DND-41 (cell line): ENCODE results near the gene HLCS.
"Not testable (repeated sequence)": the region's sequence is repeated elsewhere in the genome, so short reads cannot be mapped to it uniquely, and the experiment has no call there.

Experiments
- ATAC-seq: fragments of 200-7000 bp; cut with Tn5 transposase; 3 replicates; pipeline ENCODE4 v1.9.1; 2021; ENCODE audit warnings: low read depth; ENCODE audit not compliant: insufficient read depth
- DNase-seq: peaks from one replicate; pipeline ENCODE4 v3.0.0-alpha.2; 2020
- H2AFZ ChIP-seq: 2 replicates; pipeline ENCODE4 v1.6.0; 2012; ENCODE audit warnings: low read depth, low read length
- H3K27ac ChIP-seq: 2 replicates; pipeline ENCODE4 v1.5.1; 2012; ENCODE audit warnings: low read length, inconsistent platforms
- H3K27me3 ChIP-seq: fragments of 200-600 bp; sonication (generic); 2 replicates; pipeline ENCODE4 v1.6.0; 2012; ENCODE audit warnings: low read length, mild to moderate bottlenecking, inconsistent platforms; ENCODE audit not compliant: insufficient read depth, poor library complexity
- H3K36me3 ChIP-seq: 2 replicates; pipeline ENCODE4 v1.5.1; 2012; ENCODE audit warnings: low read length, inconsistent platforms; ENCODE audit not compliant: insufficient read depth
- H3K4me1 ChIP-seq: 2 replicates; pipeline ENCODE4 v1.5.1; 2012; ENCODE audit warnings: mild to moderate bottlenecking, low read length; ENCODE audit not compliant: insufficient read depth
- H3K4me2 ChIP-seq: 2 replicates; pipeline ENCODE4 v1.6.0; 2012; ENCODE audit warnings: mild to moderate bottlenecking, moderate library complexity, low read length, inconsistent platforms; ENCODE audit not compliant: insufficient read depth
- H3K4me3 ChIP-seq, 2 experiments: fragments of 200-600 bp in 1 of 2; shearing (Covaris generic) in 1 of 2; 2 replicates each; pipeline ENCODE4 v1.5.1; 2012 to 2016; ENCODE audit warnings: inconsistent platforms in 2 of 2, low read length in 2 of 2, mild to moderate bottlenecking in 2 of 2, low read depth in 1 of 2, moderate library complexity in 1 of 2
- H3K79me2 ChIP-seq: 2 replicates; pipeline ENCODE4 v1.6.0; 2012; ENCODE audit warnings: low read length, inconsistent platforms; ENCODE audit not compliant: insufficient read depth
- H3K9ac ChIP-seq: 2 replicates; pipeline ENCODE4 v1.6.0; 2012; ENCODE audit warnings: low read depth, mild to moderate bottlenecking, inconsistent platforms, low read length, moderate library complexity
- H3K9me3 ChIP-seq: 2 replicates; pipeline ENCODE4 v1.5.1; 2012; ENCODE audit warnings: low read length, moderate library complexity, mild to moderate bottlenecking, inconsistent platforms; ENCODE audit not compliant: insufficient read depth, severe bottlenecking
- H4K20me1 ChIP-seq: 2 replicates; pipeline ENCODE4 v1.6.0; 2012; ENCODE audit warnings: low read length; ENCODE audit not compliant: insufficient read depth
- EZH2 ChIP-seq: IDR thresholded peaks from 3 replicates; pipeline ENCODE4 v1.6.1; 2012; ENCODE audit warnings: borderline replicate concordance, low read depth, mild to moderate bottlenecking, moderate library complexity, low read length, inconsistent platforms; ENCODE audit not compliant: severe bottlenecking
- TF ChIP-seq, protein P1 (sequence below): IDR thresholded peaks from 2 replicates; pipeline ENCODE4 v1.5.1; 2012; ENCODE audit warnings: borderline replicate concordance, low read length, moderate library complexity, mild to moderate bottlenecking; ENCODE audit not compliant: poor library complexity, severe bottlenecking; ENCODE audit errors: extremely low read depth

The HLCS gene

DNA sequence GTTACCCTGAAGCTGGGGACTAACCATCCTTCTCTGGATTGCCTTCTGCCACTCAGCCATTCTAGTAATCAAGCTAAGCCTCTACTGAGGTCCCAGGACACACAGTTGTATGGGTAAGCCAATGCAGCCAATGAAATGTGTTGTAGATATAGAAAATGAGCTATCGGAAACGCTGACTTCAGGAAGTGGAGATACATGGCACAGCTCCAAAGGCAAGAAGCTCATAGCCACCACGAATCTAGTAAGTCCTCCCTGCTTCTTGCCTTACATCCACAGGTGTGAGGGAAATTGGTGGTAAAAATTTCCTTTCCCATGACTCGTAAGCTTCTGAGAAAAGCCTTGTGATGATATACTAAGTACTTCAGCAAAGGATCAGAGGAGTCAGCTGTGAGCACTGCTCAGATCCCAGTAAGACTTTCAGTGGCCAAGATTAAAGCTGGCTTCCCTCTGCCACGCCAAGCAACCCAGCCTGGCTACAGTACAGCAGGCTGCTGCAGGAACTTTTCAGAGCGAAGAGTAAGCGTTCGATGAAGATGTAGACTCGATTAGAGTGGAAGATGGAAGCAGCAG, 149.8 kb downstream of the HLCS start:
- peak; percentile 57 for DNase-seq
- peak; percentile 86 for ATAC-seq
- H3K79me2 ChIP-seq, result no peaks in the 10 kb centered on the region
- H3K4me2 ChIP-seq, result peak overlapping the region; percentile 55
- 0 out of 2 replicates have a peak overlapping the region, but pooled peaks have one; percentile 3 for H3K9ac ChIP-seq
- TF ChIP-seq, protein P1, sequence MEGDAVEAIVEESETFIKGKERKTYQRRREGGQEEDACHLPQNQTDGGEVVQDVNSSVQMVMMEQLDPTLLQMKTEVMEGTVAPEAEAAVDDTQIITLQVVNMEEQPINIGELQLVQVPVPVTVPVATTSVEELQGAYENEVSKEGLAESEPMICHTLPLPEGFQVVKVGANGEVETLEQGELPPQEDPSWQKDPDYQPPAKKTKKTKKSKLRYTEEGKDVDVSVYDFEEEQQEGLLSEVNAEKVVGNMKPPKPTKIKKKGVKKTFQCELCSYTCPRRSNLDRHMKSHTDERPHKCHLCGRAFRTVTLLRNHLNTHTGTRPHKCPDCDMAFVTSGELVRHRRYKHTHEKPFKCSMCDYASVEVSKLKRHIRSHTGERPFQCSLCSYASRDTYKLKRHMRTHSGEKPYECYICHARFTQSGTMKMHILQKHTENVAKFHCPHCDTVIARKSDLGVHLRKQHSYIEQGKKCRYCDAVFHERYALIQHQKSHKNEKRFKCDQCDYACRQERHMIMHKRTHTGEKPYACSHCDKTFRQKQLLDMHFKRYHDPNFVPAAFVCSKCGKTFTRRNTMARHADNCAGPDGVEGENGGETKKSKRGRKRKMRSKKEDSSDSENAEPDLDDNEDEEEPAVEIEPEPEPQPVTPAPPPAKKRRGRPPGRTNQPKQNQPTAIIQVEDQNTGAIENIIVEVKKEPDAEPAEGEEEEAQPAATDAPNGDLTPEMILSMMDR, result no peak
- no peak for TF ChIP-seq EZH2
- peak overlapping the region; percentile 20 for H3K27ac ChIP-seq
- H3K9me3 ChIP-seq, result no peaks in the 10 kb centered on the region
- H2AFZ ChIP-seq, result 0 out of 2 replicates have a peak overlapping the region, but pooled peaks have one; percentile 6
- peak overlapping the region in 1 of 2 experiments; percentile 24; a peak in 2 of 4 replicates for H3K4me3 ChIP-seq
- peaks cover 2% of the 10 kb centered on the region; the same call in 1 of the 2 replicates for H4K20me1 ChIP-seq
- H3K36me3 ChIP-seq, result no peaks in the 10 kb centered on the region
- peaks cover 26% of the 10 kb centered on the region for H3K4me1 ChIP-seq
- H3K27me3 ChIP-seq, result no peaks in the 10 kb centered on the region

DNA sequence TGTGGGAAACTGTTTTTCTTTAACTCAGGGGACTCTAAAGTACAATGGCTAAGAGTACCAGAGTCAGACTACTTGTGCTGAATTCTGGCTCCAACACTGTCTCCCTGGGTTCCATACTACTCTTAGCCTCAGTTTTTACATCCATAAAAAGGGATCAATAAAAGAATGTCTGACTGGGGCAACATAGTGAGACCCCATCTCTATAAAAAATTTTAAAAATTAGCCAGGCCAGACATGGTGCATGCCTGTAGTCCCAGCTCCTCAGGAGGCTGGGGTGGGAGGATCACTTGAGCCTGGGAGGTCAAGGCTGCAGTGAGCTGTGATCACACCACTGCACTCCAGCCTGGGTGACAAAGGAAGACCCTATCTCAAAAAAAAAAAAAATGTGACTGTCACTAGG, 150.4 kb downstream of the HLCS start:
- 0 out of 2 replicates have a peak overlapping the region, but pooled peaks have one; percentile 55 for H3K4me2 ChIP-seq
- not testable (repeated sequence) for ATAC-seq, H3K79me2 ChIP-seq, H3K9ac ChIP-seq, H3K36me3 ChIP-seq, H3K9me3 ChIP-seq, H4K20me1 ChIP-seq, H2AFZ ChIP-seq, H3K4me3 ChIP-seq, H3K27me3 ChIP-seq, DNase-seq
- H3K4me1 ChIP-seq, result peaks cover 26% of the 10 kb centered on the region
- H3K27ac ChIP-seq, result 0 out of 2 replicates have a peak overlapping the region, but pooled peaks have one; percentile 20

DNA sequence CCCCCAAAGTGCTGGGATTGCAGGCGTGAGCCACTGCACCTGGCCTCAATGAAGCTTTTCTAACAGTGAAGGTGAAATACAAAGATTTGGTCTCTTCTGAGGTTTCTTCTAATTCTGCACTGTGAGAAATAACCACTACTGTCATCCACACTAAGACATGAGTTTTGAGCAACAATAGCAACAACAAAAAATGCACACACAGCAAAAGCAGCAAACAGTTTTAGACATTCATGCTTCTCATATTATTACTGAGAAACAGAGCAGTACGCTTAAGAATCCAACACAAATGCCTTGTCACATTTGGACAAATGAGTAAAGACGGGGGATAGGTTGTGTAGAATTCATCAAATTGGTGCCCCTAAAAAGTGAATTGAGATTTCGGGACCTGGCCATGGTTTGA, 151.2 kb downstream of the HLCS start:
- Histone ChIP-seq H3K4me1 (peaks cover 26% of the 10 kb centered on the region), H3K4me3 (no peak overlapping the region), H2AFZ (no peak overlapping the region), H3K27ac (no peak overlapping the region), H3K36me3 (no peaks in the 10 kb centered on the region), H3K4me2 (no peak overlapping the region), H3K27me3 (no peaks in the 10 kb centered on the region), H3K9ac (no peak overlapping the region), H3K9me3 (no peaks in the 10 kb centered on the region), H4K20me1 (peaks cover 2% of the 10 kb centered on the region; the same call in 1 of the 2 replicates), H3K79me2 (no peaks in the 10 kb centered on the region)
- ATAC-seq, result no peak
- TF ChIP-seq, protein P1, result no peak
- no peak for TF ChIP-seq EZH2
- DNase-seq, result no peak

DNA sequence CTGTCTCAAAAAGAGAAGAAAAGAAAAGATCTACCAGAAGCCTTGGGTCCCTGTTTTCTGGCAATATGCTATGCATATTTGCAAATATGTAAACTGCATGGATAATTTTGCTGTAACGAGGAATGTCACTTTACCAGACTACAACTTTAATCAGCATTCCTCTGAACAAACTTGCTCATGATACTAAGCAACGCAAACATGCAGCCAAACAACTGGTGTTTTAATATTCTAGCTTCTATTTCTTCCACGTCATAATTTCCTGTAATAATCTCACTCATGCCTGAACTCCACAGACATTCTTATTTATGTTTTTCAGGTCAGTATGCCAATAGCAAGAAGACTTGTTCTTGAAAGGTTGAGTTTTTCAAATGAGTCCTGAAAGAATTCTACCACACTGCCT, 153.4 kb downstream of the HLCS start:
- Histone ChIP-seq H3K27ac (no peak overlapping the region), H4K20me1 (no peaks in the 10 kb centered on the region), H3K9me3 (no peaks in the 10 kb centered on the region), H3K4me2 (no peak overlapping the region), H3K4me1 (peaks cover 22% of the 10 kb centered on the region), H3K4me3 (no peak overlapping the region), H3K9ac (no peak overlapping the region), H3K79me2 (no peaks in the 10 kb centered on the region), H3K36me3 (no peaks in the 10 kb centered on the region), H2AFZ (no peak overlapping the region), H3K27me3 (no peaks in the 10 kb centered on the region)
- TF ChIP-seq EZH2, result no peak
- TF ChIP-seq, protein P1, result no peak
- ATAC-seq, result no peak
- DNase-seq, result no peak
